ENCODE measurements around the gene OR10G3. TPM values are rescaled to one million over a fixed set of nuclear protein-coding genes. Genes with fewer than 3 reads are reported as not detected.

Gene OR10G3
- total RNA-seq, 1 experiment from 2014 or later: not detected

DNA sequence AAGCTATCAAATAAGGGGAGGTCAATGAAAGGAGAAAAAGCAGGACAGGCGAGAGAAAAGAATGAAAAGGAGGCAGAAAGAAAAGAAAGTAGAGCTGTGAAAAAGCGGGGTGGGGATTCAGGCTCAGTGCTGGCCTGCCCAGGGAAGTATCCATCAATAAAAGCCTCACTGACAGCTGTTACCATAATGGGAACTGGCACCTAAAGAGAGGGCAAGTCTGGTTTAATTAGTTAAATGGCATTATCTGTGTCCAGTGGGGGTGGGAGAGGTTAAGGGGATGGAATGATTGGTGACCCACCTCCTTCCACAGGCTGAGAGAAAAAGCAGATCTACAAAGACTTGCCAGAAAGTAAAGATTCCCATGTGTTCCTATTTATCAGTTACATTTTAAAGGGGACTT, 61.2 kb downstream of the OR10G3 start:
- H3K9me3 ChIP-seq (ENCODE audit: control insufficient read depth, insufficient read depth, low read depth, low read length): no peaks in the 10 kb centered on the region
- intact Hi-C loops (cut with micrococcal nuclease; ENCODE audit: unreplicated experiment) (no loop called here), in situ Hi-C loops (cut with HindIII; ENCODE audit: low pct_unique_long_range_greater_than_20kb, low sequenced_read_pairs) (no loop called here)
- ATAC-seq: no peak
- H3K27ac ChIP-seq (ENCODE audit: low read length): no peak overlapping the region
- no peaks in the 10 kb centered on the region for H3K27me3 ChIP-seq (ENCODE audit: control insufficient read depth, insufficient read depth, low read length)
- TF ChIP-seq, protein P1, sequence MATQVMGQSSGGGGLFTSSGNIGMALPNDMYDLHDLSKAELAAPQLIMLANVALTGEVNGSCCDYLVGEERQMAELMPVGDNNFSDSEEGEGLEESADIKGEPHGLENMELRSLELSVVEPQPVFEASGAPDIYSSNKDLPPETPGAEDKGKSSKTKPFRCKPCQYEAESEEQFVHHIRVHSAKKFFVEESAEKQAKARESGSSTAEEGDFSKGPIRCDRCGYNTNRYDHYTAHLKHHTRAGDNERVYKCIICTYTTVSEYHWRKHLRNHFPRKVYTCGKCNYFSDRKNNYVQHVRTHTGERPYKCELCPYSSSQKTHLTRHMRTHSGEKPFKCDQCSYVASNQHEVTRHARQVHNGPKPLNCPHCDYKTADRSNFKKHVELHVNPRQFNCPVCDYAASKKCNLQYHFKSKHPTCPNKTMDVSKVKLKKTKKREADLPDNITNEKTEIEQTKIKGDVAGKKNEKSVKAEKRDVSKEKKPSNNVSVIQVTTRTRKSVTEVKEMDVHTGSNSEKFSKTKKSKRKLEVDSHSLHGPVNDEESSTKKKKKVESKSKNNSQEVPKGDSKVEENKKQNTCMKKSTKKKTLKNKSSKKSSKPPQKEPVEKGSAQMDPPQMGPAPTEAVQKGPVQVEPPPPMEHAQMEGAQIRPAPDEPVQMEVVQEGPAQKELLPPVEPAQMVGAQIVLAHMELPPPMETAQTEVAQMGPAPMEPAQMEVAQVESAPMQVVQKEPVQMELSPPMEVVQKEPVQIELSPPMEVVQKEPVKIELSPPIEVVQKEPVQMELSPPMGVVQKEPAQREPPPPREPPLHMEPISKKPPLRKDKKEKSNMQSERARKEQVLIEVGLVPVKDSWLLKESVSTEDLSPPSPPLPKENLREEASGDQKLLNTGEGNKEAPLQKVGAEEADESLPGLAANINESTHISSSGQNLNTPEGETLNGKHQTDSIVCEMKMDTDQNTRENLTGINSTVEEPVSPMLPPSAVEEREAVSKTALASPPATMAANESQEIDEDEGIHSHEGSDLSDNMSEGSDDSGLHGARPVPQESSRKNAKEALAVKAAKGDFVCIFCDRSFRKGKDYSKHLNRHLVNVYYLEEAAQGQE (IDR thresholded peaks at IDR 0.05; ENCODE audit: insufficient read depth in 1 of 2, low read depth in 2 of 2, low read length in 1 of 2): no peak
- TF ChIP-seq SIN3A (IDR thresholded peaks at IDR 0.05; ENCODE audit: borderline replicate concordance, insufficient read depth, low read depth, low read length) (no peak), TCF7L2 (IDR thresholded peaks at IDR 0.05; ENCODE audit: low read depth, low read length) (no peak), POLR2AphosphoS5 (IDR thresholded peaks at IDR 0.05; ENCODE audit: low read depth, low read length) (no peak)
- TF ChIP-seq, protein P2, sequence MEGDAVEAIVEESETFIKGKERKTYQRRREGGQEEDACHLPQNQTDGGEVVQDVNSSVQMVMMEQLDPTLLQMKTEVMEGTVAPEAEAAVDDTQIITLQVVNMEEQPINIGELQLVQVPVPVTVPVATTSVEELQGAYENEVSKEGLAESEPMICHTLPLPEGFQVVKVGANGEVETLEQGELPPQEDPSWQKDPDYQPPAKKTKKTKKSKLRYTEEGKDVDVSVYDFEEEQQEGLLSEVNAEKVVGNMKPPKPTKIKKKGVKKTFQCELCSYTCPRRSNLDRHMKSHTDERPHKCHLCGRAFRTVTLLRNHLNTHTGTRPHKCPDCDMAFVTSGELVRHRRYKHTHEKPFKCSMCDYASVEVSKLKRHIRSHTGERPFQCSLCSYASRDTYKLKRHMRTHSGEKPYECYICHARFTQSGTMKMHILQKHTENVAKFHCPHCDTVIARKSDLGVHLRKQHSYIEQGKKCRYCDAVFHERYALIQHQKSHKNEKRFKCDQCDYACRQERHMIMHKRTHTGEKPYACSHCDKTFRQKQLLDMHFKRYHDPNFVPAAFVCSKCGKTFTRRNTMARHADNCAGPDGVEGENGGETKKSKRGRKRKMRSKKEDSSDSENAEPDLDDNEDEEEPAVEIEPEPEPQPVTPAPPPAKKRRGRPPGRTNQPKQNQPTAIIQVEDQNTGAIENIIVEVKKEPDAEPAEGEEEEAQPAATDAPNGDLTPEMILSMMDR (IDR thresholded peaks at IDR 0.05): no peak
- H3K36me3 ChIP-seq (ENCODE audit: control insufficient read depth, insufficient read depth, low read length): no peaks in the 10 kb centered on the region
- BruUV-seq (replicated peaks): no TSS peak
- H3K4me1 ChIP-seq (ENCODE audit: control insufficient read depth, insufficient read depth, low read length): no peaks in the 10 kb centered on the region
- DNase-seq (ENCODE audit: low read depth, low spot score): no peak
- POLR2A ChIA-PET: no interaction called here
- no peak overlapping the region for H3K4me3 ChIP-seq (ENCODE audit: low read depth in 2 of 2, low read length in 2 of 2)
- CTCF ChIA-PET: no interaction called here

Other genes starting within 250 kb of the OR10G3 start
- gene SUPT16H, start 196.1 kb downstream of the OR10G3 start, total RNA-seq (2021; ENCODE audit: unreplicated experiment): 84.5 TPM
- gene CHD8, start 124.0 kb downstream of the OR10G3 start, total RNA-seq (2021; ENCODE audit: unreplicated experiment): 64.7 TPM
- 17.0 TPM for gene RAB2B, start 103.1 kb downstream of the OR10G3 start, total RNA-seq (2021; ENCODE audit: unreplicated experiment)
- 50.1 TPM for gene TOX4, start 102.9 kb downstream of the OR10G3 start, total RNA-seq (2021; ENCODE audit: unreplicated experiment)
- 43.3 TPM for gene METTL3, start 68.7 kb downstream of the OR10G3 start, total RNA-seq (2021; ENCODE audit: unreplicated experiment)
- gene SALL2, start 53.7 kb downstream of the OR10G3 start, total RNA-seq (2021; ENCODE audit: unreplicated experiment): 1.5 TPM
- gene OR10G2, start 54.9 kb upstream of the OR10G3 start, total RNA-seq (2021; ENCODE audit: unreplicated experiment): not detected
- gene OR4E2, start 73.8 kb upstream of the OR10G3 start, total RNA-seq (2021; ENCODE audit: unreplicated experiment): not detected
- not detected for gene OR4E1, start 93.7 kb upstream of the OR10G3 start, total RNA-seq (2021; ENCODE audit: unreplicated experiment)

All from Panc1 (cell line).